Neural cell (in vitro differentiated cells): Measurements from ENCODE around the gene MICA. TPM values are rescaled to one million over a fixed set of nuclear protein-coding genes. Genes with fewer than 3 reads are reported as not detected.
"Not testable (repeated sequence)": the region's sequence is repeated elsewhere in the genome, so short reads cannot be mapped to it uniquely, and the experiment has no call there.

Experiments used
- H2AFZ ChIP-seq: fragments of 200-600, 300-800 bp; sonication (generic), shearing (Covaris generic); 2 replicates; pipeline ENCODE4 v1.6.0; 2014; ENCODE audit warnings: low read depth, mild to moderate bottlenecking, antibody characterized with exemption, low read length, moderate library complexity
- H3F3A ChIP-seq: fragments of 200-600 bp; shearing (Covaris generic); 2 replicates; pipeline ENCODE4 v1.6.1; 2016; ENCODE audit warnings: mild to moderate bottlenecking, moderate library complexity, mixed read lengths, antibody characterized with exemption, low read length; ENCODE audit not compliant: insufficient read depth, poor library complexity, severe bottlenecking
- H3K27ac ChIP-seq: fragments of 200-600, 300-800 bp; sonication (generic), shearing (Covaris generic); 2 replicates; pipeline ENCODE4 v1.5.1; 2014; ENCODE audit warnings: mild to moderate bottlenecking, low read length, moderate library complexity
- H3K27me3 ChIP-seq: fragments of 300-800, 200-600 bp; sonication (generic), shearing (Covaris generic); 2 replicates; pipeline ENCODE4 v1.6.0; 2014; ENCODE audit warnings: mild to moderate bottlenecking, low read depth, low read length, moderate library complexity; ENCODE audit not compliant: insufficient read depth
- H3K36me3 ChIP-seq: fragments of 300-800, 200-600 bp; sonication (generic), shearing (Covaris generic); 2 replicates; pipeline ENCODE4 v1.5.1; 2014; ENCODE audit warnings: mild to moderate bottlenecking, antibody characterized with exemption, low read length, moderate library complexity; ENCODE audit not compliant: insufficient read depth
- H3K4me2 ChIP-seq: fragments of 300-800, 200-600 bp; sonication (generic), shearing (Covaris generic); 2 replicates; pipeline ENCODE4 v1.6.0; 2014; ENCODE audit warnings: mild to moderate bottlenecking, low read length
- H3K4me3 ChIP-seq: fragments of 300-800, 200-600 bp; sonication (generic), shearing (Covaris generic); 2 replicates; pipeline ENCODE4 v1.5.1; 2014; ENCODE audit warnings: mild to moderate bottlenecking, low read length, moderate library complexity
- H3K79me2 ChIP-seq: fragments of 200-600 bp; shearing (Covaris generic); replicated peaks from 2 replicates; pipeline ENCODE4 v1.6.0; 2014; ENCODE audit warnings: mild to moderate bottlenecking, low read length, moderate library complexity; ENCODE audit not compliant: insufficient read depth
- H3K9ac ChIP-seq: fragments of 300-800, 200-600 bp; sonication (generic), shearing (Covaris generic); 2 replicates; pipeline ENCODE4 v1.6.1; 2016; ENCODE audit warnings: mild to moderate bottlenecking, low read length, mixed read lengths
- H3K9me2 ChIP-seq: fragments of 200-600 bp; shearing (Covaris generic); 2 replicates; pipeline ENCODE4 v1.6.1; 2016; ENCODE audit warnings: mild to moderate bottlenecking, low read length, mixed read lengths; ENCODE audit not compliant: insufficient read depth
- H3K9me3 ChIP-seq: fragments of 200-600, 300-800 bp; sonication (generic), shearing (Covaris generic); 2 replicates; pipeline ENCODE4 v1.6.1; 2016; ENCODE audit warnings: mild to moderate bottlenecking, mixed run types, low read length, moderate library complexity, mixed read lengths
- H4K20me1 ChIP-seq: fragments of 200-600 bp; shearing (Covaris generic); 2 replicates; pipeline ENCODE4 v1.6.1; 2016; ENCODE audit warnings: mild to moderate bottlenecking, mixed run types; ENCODE audit not compliant: insufficient read depth
- CTCF ChIP-seq: fragments of 450-650 bp; IDR thresholded peaks from 2 replicates; pipeline ENCODE4 v1.5.1; 2014; ENCODE audit warnings: antibody characterized with exemption, mild to moderate bottlenecking, moderate library complexity; ENCODE audit not compliant: poor library complexity, severe bottlenecking
- EP300 ChIP-seq: fragments of 450-650 bp; conservative IDR thresholded peaks from 2 replicates; pipeline ENCODE4 v1.6.1; 2014; ENCODE audit warnings: antibody characterized with exemption, mild to moderate bottlenecking, moderate library complexity; ENCODE audit not compliant: poor library complexity, severe bottlenecking
- EZH2 ChIP-seq: fragments of 200-600, 300-800 bp; shearing (Covaris generic), sonication (generic); IDR thresholded peaks from 2 replicates; pipeline ENCODE4 v1.6.1; 2014; ENCODE audit warnings: antibody characterized with exemption, low read length, borderline replicate concordance, mild to moderate bottlenecking; ENCODE audit not compliant: insufficient read depth, poor library complexity, severe bottlenecking
- MXI1 ChIP-seq: fragments of 450-650 bp; conservative IDR thresholded peaks from 2 replicates; pipeline ENCODE4 v1.6.1; 2014; ENCODE audit warnings: antibody characterized with exemption, mild to moderate bottlenecking; ENCODE audit not compliant: poor library complexity, severe bottlenecking
- POLR2AphosphoS5 ChIP-seq: IDR thresholded peaks from 2 replicates; pipeline ENCODE4 v1.6.1; 2012
- RAD21 ChIP-seq: fragments of 450-650 bp; conservative IDR thresholded peaks from 2 replicates; pipeline ENCODE4 v1.6.1; 2014; ENCODE audit warnings: antibody characterized with exemption, mild to moderate bottlenecking, moderate library complexity
- REST ChIP-seq: IDR thresholded peaks from 2 replicates; pipeline ENCODE4 v1.6.1; 2012; ENCODE audit warnings: borderline replicate concordance
- SMC3 ChIP-seq: fragments of 450-650 bp; conservative IDR thresholded peaks from 2 replicates; pipeline ENCODE4 v1.6.1; 2014; ENCODE audit warnings: antibody characterized with exemption, mild to moderate bottlenecking, moderate library complexity; ENCODE audit not compliant: poor library complexity
- TAF1 ChIP-seq: IDR thresholded peaks from 2 replicates; pipeline ENCODE4 v1.6.1; 2012; ENCODE audit warnings: low read depth
- polyA plus RNA-seq: library from polyadenylated mRNA; depleted of rRNA; stranded (reverse); fragments of >200 nt; gene quantifications from 2 replicates; pipeline ENCODE4 v1.2.3, GENCODE V29; 2014

MICA gene
- polyA plus RNA-seq, 1 donor from 2014 or later, result 0.87 TPM

DNA sequence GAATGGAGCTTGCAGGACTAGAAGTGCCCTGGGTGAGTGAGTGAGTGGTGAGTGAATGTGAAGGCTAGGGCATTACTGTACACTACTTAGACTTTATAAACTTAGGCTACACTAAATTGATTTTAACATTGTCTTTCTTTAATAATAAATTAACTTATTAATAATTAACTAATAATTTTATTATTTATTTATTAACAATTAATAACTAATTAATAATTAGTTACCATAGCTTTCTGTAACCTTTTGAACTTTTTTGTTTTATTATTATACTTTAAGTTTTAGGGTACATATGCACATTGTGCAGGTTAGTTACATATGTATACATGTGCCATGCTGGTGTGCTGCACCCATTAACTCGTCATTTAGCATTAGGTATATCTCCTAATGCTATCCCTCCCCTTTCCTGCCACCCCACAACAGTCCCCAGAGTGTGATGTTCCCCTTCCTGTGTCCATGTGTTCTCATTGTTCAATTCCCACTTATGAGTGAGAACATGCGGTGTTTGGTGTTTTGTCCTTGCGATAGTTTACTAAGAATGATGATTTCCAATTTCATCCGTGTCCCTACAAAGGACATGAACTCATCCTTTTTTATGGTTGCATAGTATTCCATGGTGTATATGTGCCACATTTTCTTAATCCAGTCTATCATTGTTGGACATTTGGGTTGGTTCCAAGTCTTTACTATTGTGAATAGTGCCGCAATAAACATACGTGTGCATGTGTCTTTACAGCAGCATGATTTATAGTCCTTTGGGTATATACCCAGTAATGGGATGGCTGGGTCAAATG lies 43.8 kb downstream of the MICA start:
- not testable (repeated sequence) for H3K36me3 ChIP-seq, H3K9me2 ChIP-seq, H3K9ac ChIP-seq, H2AFZ ChIP-seq, H3K79me2 ChIP-seq, H3K27ac ChIP-seq, H3K9me3 ChIP-seq, H3K4me2 ChIP-seq, H3K27me3 ChIP-seq, H4K20me1 ChIP-seq, H3F3A ChIP-seq, H3K4me3 ChIP-seq

- H3K27me3 ChIP-seq, result no peaks in the 10 kb centered on the region
- H3K9me3 ChIP-seq, result no peaks in the 10 kb centered on the region
- no peak overlapping the region for H3K9ac ChIP-seq
- H3K4me2 ChIP-seq, result no peak overlapping the region
- no peak overlapping the region for H3K27ac ChIP-seq
- no peaks in the 10 kb centered on the region for H4K20me1 ChIP-seq
- no peak overlapping the region for H2AFZ ChIP-seq
- no peaks in the 10 kb centered on the region for H3K9me2 ChIP-seq
- no peak overlapping the region for H3K4me3 ChIP-seq
- no peaks in the 10 kb centered on the region for H3K79me2 ChIP-seq
- H3F3A ChIP-seq, result no peaks in the 10 kb centered on the region
- no peak for TF ChIP-seq EZH2
- no peak for TF ChIP-seq EP300
- no peak for TF ChIP-seq TAF1
- TF ChIP-seq POLR2AphosphoS5, result no peak
- no peak for TF ChIP-seq MXI1
- no peak for TF ChIP-seq RAD21
- TF ChIP-seq SMC3, result no peak
- no peak for TF ChIP-seq CTCF
- no peak for TF ChIP-seq REST
- H3K36me3 ChIP-seq, result no peaks in the 10 kb centered on the region
These were observed 47.4 kb downstream of the MICA start for GRCh38 chr6:31450751-31451150.

GRCh38 chr6:31452859-31453258 lies 49.5 kb downstream of the MICA start:
- TF ChIP-seq CTCF, result no peak
- no peak for TF ChIP-seq EZH2
- TF ChIP-seq POLR2AphosphoS5, result no peak
- Histone ChIP-seq H2AFZ (no peak overlapping the region), H3K4me2 (no peak overlapping the region), H3K27ac (no peak overlapping the region), H4K20me1 (no peaks in the 10 kb centered on the region), H3F3A (no peaks in the 10 kb centered on the region), H3K4me3 (no peak overlapping the region), H3K36me3 (no peaks in the 10 kb centered on the region), H3K9me3 (peaks cover under 1% of the 10 kb centered on the region), H3K27me3 (no peaks in the 10 kb centered on the region), H3K9ac (no peak overlapping the region), H3K9me2 (no peaks in the 10 kb centered on the region), H3K79me2 (no peaks in the 10 kb centered on the region)
